UCSD-AML1 (cell line): ENCODE results near the gene GNAS-AS1.

Experiments used
- DNase-seq: peaks from one replicate; lab custom pipeline; 2025; ENCODE audit not compliant: unreplicated experiment; lab: John Stamatoyannopoulos, UW

The GNAS-AS1 gene

DNA sequence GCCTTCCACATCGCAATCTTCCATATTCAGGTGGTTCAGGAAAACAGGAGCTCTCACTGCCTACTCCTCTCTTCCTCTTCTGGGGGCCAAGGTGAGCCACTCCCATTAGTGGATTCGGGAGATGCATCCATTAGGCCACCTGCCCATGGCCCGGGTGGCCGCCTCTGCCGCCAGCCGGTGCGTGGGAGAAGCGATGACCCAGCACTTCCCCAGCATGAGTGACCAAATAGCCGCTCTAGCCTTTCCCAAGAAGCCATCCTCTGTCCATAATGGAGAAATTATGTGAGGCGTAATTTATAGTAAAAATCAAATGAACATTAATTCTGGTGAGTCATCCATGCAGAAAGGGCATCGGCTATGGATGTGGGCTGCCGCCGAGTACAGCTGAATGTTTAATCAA lies 39.4 kb downstream of the GNAS-AS1 start:
- no peak for DNase-seq

DNA sequence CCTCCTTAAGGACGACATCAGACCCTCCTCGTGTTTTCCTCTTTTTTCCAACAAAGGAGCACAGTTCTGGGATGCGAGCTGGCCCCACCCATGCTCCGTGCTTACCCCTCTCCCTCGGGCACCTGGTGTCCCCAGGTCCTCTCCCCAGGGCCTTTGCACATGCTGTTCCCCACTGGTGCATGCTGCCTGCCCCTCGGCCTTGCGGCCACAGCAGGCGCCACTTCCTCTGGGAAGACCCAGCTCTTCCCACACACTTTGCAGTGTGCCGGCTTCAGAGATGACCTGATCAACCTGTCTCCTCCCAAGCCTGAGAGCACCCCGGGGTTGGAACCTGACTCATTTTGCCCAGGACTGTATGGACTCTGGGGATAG lies 39.8 kb downstream of the GNAS-AS1 start:
- DNase-seq = no peak

DNA sequence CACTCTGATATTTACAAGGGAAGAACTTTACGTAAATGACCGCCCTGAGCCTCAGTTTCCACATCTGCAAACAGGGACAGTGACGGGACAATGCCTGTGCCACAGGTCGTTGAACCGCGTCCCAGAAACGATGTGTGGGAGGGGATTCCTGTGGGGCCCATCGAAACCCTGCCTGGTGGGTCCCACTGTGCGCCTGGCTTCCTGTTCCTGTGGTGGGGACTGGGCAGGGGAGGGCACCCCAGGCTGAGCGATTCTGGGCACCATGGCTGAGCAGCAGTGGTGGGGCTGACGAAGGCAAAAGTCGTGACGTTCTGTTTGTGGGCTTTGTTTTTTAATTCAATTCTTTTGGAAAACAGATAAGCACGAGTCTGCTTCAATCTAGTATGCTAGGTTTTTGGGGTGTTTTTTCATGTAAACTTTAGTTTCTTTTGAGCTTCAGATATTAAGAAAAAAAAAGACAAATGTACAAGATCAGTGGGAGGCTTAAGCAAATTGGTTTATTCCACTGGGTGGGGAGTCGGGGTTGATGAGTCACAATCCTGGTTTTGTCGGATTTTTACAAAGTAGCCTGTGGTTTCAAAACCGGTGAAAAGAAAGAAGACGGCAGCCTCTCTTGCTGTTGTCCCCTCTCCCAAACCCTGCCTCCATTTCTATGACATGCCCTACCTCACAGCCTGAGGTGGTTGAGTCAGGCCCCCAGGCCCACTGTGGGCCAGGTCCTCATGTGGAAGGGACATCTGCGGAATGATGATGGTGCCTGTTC lies 40.4 kb downstream of the GNAS-AS1 start:
- DNase-seq = no peak

DNA sequence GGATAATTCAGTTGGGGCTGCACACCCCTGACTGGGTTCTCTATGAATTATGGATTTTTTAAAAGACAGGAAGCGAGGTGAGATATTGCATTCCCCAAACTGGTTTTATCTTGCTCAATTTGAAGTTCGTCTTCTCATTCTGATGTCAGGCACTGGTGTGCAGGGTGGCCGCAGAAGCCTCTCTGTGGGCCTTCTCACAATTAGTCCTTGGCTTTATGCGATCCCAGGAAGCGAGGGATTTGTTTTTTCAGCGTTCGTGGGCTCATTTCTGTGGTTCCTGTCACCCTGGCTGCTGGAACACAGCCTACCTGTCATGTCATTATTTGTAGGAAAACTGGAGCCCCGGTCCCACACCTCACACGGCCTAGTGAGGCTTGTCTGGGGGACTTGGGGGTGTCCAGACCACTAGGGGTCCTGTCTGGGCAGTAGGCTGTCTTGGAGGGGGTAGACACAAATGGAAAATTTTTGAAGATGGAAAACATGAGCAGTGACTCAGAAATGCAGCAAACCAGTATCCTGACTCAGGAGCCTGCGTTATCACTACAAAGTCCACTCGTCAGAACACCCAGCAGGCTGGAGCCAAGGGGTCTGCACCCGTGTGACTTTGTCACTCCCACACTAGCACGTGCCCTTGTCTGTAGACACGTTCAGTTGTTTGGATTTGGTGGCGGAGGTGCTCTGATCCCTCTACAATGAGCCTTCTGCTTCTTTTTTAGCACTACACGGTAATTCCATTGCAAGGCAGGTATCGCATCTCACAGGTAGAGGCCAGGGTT lies 42.2 kb downstream of the GNAS-AS1 start:
- DNase-seq = no peak

DNA sequence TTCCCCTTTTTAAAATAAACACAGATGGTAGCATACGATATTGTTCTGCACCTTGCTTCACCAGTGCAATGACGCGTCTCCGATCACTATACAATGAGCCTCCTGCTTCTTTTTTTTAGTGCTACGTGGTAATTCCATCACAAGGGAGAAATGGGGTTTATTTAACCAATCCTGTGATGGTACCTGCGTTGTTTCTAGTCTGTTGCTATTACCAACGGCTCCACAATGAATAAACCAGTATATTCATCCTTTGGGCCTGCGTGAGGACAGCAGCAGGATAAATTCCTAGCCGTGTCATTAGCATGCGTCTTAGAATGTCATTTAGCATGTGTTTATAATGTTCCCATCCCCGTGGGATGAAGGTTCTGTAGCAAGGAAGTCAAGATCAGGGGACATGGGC lies 42.9 kb downstream of the GNAS-AS1 start:
- DNase-seq = no peak

DNA sequence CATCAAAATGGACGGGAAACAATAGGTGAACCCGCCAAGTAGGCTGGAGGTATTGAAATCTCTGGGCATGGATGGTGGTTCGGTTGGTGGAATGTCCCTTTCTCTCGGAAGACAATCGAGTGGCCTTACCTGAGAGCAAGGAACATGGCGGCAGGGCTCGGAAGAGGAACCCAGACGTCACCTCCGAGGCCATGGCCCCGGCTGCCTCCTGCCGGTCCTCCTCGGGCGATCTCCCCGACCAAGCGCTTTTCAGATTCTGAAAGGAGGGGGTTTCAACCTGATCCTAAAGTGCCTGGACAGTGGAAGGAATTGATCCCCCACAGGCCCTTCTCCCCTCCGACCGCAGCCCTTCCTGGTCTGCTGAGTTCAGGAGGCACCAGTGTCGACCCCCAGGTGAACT lies 47.2 kb downstream of the GNAS-AS1 start:
- DNase-seq = no peak

DNA sequence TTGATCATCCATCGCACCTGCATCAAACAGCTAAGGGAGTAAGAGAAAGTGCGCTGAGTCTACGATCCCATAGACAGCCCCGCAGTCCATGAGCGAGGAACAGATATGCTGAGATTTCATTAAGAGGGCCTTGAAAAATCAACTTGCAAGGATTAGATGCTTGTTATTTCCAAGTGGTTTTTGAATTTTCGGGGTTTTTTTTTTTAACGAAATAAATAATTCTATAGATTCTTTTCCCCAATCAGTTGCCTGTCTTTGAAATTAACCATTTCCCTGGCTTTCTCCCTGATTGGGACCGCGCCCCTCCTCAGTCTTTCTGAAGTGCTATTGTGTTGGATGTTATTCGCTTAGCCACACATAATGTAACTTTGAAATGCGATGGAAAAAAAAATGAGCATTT lies 48.6 kb downstream of the GNAS-AS1 start:
- no peak for DNase-seq

DNA sequence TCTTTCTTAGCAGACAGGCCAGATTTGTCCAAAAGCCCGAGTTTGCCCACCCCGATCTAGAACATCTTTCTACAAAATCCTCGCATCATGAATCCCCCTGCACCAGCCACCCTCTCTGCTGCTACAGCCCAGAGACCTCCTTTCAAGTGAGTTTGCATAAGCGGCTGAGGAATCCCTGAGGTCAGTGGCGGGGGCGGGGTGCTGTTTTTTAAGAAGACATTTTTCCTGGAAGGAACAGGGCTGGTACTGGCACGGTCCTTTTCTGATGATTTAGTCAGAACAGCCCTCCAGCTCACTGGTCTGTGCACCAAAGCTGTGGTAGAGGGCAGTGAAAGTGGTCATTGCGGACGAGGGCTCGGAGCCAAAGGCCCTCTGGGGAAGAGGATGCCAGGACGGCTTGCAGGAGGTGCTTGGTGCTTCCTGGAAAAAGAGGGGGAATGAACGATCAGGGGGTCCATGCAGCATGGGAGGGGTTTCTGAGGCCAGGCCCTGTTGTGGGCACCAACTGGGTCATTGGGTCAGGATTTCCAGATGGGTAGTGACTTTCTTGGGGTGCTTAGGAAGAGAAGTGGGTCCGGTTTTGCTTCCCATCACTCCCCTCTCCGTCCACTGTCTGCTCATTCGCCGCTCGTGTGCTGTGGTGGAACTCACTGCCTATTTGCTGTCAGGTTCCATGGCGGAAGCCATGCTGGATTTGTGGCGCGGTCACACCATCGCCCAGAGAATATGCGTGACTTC lies 50.4 kb downstream of the GNAS-AS1 start:
- no peak for DNase-seq

DNA sequence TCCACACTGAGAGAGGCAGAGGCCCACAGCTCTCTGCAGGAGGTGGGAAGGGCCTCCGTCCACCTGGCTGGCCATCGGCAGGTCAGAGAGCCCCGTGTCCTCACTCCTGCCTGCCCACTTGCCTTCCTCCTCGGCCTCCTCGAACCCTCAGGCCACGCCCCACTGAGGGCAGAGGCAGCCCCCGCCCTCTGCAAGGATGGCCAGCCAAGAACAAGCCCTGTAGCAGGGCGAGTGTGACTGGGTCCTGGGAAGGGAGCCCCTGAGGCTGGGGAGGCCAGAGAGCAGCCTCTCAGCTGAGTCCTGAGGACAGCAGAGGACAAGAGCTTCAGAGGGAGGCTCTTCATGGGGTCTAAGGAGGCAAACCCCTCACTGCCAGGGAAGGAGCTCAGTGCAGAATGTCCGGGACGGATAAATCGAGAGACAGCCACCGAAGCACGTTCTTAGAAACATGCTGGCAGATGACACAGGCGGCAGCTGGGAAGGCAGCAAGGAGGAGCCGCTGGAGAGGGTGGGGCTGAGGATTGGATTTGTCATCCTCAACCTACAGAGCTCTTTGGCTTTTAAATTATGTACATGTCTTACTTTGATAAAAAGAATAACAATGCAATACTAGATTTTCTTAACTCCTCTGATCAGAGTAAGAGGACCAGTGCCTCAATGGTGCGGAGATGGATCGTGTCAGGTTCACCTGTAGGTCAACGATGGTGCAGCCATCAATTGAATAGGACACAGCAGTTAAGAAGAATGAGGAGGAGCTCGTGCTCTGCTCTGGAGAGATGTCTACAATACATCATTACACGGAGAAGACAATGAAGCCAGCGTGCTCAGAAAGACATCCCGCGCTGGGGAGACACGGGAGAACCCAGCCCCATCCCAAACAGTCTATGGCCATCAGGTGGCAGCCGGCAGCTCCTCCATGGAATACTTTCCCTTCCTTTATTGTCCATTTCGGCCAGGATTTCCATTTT lies 53.0 kb downstream of the GNAS-AS1 start:
- no peak for DNase-seq

DNA sequence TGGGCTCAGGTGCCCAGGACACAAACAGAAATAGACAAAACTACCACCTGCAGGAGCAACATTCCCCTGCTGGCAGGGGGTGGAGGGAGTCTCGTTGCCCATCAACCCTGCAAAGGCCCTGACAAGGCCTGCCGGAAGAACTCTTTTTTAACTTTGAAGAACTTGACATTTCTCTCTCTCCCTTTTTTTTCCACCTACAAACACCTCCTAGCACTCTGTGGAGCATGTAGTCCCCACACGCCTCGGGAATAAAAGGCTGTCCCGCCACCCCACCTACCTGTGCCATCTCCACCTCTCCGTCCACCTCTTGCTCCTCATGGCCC lies 54.8 kb downstream of the GNAS-AS1 start:
- no peak for DNase-seq

DNA sequence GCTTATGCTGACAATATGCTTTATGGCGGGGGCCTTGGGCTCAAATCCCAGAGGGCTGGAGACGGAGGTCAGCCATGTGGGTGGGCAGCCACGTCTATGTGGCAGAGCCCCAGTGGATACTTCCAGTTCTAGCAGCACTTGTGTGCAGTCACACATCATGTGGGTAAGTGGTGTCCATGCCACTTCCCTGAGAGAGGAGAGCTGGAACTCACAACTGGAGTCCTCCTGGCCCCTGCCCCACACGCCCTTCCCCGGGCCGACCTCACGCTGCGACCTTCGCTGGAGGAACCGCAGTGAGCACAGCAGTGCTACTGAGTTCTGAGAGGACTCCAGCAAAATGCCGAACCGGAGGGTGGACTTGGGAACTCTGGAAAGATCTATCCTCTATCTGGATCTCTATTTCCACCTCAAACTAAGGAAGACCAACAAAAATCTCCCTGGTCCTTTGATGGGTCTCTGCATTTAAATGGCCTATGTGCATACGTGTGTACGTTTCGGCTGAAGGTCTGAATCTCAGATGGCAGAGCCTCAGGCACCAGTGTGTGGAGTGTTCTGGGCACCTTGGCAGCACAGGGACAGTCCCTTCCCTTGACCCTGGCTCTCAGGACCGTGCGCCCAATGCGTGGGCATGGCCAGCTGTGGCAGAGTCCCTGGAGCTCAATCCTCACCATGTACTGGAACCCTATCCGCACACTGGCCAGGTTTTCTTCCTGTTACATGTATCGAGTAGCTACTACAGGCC lies 55.4 kb downstream of the GNAS-AS1 start:
- DNase-seq = no peak

DNA sequence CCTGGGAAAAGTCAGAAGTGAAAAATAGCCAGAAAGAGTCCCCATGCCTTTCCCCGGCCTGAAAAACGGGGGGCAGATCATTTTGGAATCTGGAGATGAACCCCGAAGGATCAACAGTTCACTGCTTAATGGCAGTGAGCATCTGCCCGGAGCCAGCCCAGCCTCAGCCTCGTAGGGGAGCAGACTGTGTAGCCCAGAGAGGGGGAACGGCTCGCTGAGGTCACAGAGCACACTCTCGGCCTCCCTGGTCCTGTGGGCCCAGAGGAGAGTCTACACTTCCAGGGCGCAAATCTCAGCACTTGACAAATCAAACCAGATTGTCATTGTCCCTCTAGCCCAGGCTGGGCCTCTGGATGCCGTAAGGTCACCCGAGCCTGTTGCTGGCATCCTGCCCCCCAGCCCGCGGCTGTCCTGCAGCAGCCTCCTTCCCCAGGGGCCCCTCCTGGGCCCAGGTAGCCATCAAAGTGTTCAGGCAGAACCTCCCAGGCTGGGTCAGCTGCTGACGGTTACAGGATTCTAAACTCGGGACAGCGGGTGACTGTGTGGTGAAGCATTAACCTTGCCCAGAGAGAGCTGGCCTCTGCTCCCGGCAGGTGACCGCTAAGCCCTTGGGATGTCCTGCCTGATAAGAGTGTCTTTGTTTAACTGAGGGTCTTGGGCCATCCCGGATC lies 56.1 kb downstream of the GNAS-AS1 start:
- no peak for DNase-seq

DNA sequence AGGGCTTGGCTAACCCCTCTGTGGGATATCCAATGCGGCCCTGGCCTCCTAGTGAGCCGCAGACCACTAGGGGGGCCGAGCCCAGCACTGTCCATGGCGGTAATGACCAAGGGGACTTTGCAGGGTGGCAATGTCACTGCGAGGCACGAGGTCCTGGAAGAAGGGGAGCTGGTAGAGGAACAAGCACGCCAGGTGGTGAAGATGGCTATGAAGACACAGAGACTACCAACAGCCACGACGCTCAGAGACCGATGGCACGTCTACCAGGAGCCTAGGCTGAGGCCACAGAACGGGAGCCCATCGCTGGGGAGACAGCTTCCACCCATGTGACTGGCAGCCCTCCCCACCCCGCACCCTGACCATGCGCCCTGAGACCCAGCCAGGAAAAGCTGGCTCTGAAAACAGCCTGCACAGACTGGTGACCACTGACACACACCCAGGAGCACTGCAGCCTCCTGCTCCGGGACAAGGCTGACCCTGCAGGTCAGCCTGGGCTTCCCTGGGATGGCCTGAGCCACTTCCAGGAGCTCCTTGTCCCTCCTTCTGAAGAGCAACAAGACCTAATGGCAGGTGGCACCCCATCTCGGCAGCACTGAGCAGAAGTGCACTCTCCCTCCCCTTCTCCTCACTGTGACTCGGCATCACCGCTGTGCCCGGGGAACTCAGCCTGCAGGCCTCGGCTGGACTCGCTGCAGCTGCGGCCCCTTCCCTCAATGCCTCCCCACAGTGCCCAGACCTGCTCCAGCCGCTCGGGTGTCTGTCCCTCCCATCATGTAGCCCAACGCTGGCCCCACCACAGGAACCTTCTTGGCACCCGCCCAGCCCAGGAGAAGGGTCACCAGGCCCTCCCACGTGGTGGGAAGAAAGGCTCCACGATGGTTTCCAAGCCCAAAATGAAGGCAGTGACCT lies 56.9 kb downstream of the GNAS-AS1 start:
- DNase-seq = no peak

DNA sequence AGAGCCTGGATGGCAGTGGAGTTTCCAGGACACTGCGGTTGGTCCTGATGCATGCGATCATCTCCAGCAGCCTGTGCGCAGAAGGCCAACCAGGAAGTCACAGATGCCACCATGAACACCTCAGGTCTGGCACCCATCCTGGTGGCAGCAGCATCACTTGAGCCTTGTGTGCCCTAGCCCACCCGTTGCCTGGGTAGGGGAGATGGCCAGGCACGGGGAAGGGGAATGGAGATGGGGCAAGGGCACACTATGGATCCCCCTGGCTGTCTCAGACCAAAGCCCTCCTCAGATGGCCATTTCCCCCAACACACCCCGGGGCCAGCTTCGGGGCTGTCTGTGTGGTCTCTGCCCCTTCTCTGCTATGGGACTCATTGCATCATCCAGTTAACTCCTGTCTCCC lies 58.3 kb downstream of the GNAS-AS1 start:
- no peak for DNase-seq

DNA sequence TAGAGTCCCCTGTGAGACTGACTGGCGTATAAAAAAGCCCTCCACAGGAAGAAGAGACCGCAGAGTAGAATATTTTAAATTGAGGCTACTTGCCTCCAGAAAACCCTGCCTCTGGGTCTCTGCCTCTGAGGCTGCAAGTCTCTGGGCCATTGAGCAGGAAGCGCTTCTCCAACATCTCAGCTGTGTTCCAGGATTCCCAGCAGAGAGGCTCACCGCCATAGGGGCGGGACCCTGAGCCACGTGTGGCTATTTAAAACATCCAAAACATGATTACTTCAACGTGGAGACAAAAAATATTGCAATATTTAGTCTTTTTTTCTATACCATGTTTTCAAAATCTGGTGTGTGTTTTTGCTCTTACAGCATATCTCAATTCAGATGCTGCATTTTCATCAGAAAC lies 59.4 kb downstream of the GNAS-AS1 start:
- no peak for DNase-seq

DNA sequence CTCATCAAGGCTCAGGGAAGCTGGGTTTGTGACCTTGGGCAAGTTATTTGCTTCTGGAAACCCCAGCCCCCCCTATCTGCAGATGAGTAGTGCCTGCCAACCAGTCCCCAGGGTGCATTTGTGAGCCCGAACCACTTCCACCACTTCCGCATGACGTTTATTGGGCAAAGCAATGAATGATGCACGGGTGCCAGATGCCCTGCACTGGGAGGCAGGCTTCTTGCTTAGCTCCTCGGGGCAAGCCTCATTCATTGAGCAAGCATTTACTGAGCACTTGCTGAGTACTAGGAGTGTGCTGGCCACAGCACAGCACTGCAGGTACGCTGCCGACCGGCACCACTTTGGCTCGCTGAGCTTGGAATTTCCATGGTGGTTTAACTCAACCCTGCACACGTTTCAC lies 60.2 kb downstream of the GNAS-AS1 start:
- no peak for DNase-seq

DNA sequence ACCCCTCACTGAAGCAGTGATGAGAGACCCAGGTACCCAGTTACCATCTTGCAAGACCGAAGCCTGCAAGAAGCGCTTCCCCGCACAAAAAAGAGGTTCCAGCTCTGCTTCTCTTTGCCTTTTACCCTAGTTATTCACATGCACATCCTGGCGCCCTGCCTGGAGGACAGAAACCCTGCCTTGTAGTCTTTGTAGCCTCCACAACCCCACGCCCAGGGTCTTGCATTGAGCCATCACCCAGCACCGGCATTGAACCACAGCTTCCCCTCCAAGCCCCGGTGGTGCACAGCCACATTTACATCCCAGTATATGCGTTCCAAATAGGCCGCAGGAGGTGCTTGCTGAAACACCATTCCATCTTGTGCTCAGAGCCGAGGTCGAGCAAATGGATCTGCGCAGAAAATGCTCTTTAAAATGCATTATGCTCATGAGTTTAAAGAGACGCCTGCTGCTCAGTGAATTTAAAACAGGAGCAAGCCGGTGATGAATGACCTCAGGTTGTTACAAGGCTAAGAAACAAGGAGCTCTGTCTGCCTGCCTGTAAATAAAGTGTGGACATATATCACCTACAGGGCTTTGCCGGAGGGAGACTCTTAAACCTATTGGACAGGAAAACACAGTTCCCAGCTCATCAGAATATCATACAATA lies 61.7 kb downstream of the GNAS-AS1 start:
- DNase-seq = no peak
